ENCODE data around the gene OAF. TPM values are rescaled to one million over a fixed set of nuclear protein-coding genes. Genes with fewer than 3 reads are reported as not detected.

OAF gene
- total RNA-seq, 2 donors from 2014 or later = 44.1 to 82.6 TPM

- no peak for DNase-seq (ENCODE audit: low spot score)
- intact Hi-C loops (cut with DNase I) = loop anchor here (1.0 to 5.0 kb wide), 3 partner anchors 57 to 73 kb away; no protein-coding TSS in a partner anchor
Observed at GRCh38 chr11:120229451-120230424, 18.9 kb downstream of the OAF start.

- no peak for DNase-seq (ENCODE audit: low spot score)
- intact Hi-C loops (cut with DNase I) = loop anchor here in 1 of 2 donors (5.0 kb wide), 1 partner anchor 72 kb away; no protein-coding TSS in a partner anchor
Observed at GRCh38 chr11:120230433-120231071, 19.7 kb downstream of the OAF start.

GRCh38 chr11:120231963-120232362 is 21.1 kb downstream of the OAF start:
- no peak for DNase-seq (ENCODE audit: low spot score)
- intact Hi-C loops (cut with DNase I) = loop anchor here in 1 of 2 donors (5.0 kb wide), 1 partner anchor 70 kb away; no protein-coding TSS in a partner anchor

DNA sequence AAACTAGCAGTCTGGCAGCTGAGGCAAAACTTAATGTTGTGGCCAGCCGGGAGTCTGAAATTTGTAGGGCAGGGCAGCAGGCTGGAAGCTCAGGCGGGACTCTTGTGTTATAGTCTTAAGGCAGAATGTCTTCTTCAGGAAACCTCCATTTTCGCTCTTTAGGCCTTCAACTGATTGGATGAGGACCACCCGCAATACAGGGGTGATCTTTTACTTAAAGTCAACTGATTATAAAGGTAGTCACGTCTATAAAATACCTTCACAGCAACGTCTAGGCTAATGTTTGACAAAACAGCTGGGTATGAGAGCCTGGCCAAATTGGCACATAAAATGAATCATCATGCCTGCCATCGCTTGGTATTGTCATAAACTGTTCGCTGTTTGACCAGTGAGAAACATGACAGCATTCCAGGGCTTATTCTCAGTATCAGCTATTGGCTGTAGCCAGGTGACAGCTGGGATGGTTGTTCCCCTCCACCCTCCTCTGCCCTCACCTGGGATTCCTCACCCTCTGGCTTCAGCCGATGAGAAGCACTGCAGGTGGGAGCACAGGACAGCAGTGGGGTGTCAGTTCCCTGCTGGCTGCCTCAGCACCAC is 22.5 kb downstream of the OAF start:
- no peak for DNase-seq (ENCODE audit: low spot score)
- intact Hi-C loops (cut with DNase I) = loop anchor here in 1 of 2 donors (5.0 kb wide), 1 partner anchor 69 kb away; no protein-coding TSS in a partner anchor

GRCh38 chr11:120235024-120235628 is 24.3 kb downstream of the OAF start:
- no peak for DNase-seq (ENCODE audit: low spot score)
- intact Hi-C loops (cut with DNase I) = loop anchor here in 1 of 2 donors (5.0 kb wide), 1 partner anchor 62 kb away; no protein-coding TSS in a partner anchor

- DNase-seq (ENCODE audit: low spot score) = no peak
- intact Hi-C loops (cut with DNase I) = loop anchor here in 1 of 2 donors (5.0 kb wide), 1 partner anchor 61 kb away; no protein-coding TSS in a partner anchor
Observed at GRCh38 chr11:120236169-120237107, 25.6 kb downstream of the OAF start.

DNA sequence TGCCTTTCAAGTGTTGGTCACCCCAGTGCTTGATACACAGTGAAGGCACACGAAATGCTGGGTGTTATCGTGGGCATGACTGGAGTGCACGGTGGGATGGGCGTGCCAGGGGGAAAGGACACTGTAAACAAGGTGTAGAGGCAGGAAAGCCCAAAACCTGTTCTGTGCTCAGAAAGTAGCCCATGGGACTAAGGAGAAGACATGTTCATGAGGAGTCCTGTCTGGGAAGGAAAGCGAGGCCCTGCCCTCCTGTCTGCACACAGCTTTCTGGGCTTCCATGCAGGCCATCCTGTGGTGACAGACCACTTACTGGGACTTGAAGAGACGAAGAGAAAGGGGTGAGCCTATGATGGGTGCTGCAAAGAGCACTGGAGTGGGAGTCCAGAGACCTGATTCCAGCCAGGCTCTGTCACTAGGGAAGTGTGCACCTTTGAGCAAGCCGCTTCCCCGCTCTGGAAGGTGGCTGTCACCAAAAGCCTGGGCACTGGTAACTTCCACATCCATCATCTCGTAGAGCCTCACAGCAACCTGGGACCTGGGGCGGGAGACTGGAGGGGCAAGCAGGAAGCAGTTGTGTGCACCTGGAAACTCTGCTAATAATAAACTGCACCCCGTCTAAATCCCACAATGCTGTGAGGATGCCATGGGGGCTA is 28.3 kb downstream of the OAF start:
- intact Hi-C loops (cut with DNase I) = loop anchor here in 1 of 2 donors (5.0 kb wide), 1 partner anchor 58 kb away; no protein-coding TSS in a partner anchor
- no peak for DNase-seq (ENCODE audit: low spot score)

- no peak for DNase-seq (ENCODE audit: low spot score)
- intact Hi-C loops (cut with DNase I) = loop anchor here in 1 of 2 donors (5.0 kb wide), 2 partner anchors 57 to 1048 kb away; no protein-coding TSS in a partner anchor
Observed at GRCh38 chr11:120239713-120240640, 29.1 kb downstream of the OAF start, which contains the start of gene POU2F3. Gene POU2F3 (plus strand): TSS chr11:120240140. CDS start chr11:120240344, 204 bp downstream.

GRCh38 chr11:120240866-120241265 is 30.0 kb downstream of the OAF start:
- DNase-seq (ENCODE audit: low spot score) = no peak
- intact Hi-C loops (cut with DNase I) = loop anchor here in 1 of 2 donors (5.0 kb wide), 1 partner anchor 1049 kb away; no protein-coding TSS in a partner anchor

DNA sequence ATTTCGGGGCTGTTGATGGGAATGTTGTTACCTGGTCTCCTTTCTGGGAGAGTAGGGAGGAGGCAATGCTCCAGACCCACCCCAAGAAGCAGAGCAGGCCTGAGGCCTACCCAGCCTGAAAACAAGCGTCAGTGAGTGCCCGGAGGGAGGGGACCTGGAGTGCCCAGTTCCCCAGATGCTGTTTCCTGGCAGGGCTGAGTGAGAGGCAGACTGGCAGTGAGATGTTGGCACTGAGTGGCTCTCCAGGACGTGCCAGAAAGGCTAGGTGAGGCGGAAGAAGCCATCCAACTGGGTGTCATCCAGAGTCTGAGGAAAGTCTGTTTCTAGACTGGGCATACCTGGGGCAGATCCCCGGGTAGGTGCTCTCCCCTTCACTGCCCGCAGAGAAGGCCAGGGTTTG is 30.4 kb downstream of the OAF start:
- intact Hi-C loops (cut with DNase I) = loop anchor here in 1 of 2 donors (5.0 kb wide), 1 partner anchor 1049 kb away; no protein-coding TSS in a partner anchor
- no peak for DNase-seq (ENCODE audit: low spot score)

- intact Hi-C loops (cut with DNase I) = loop anchor here in 1 of 2 donors (5.0 kb wide), 1 partner anchor 1051 kb away; no protein-coding TSS in a partner anchor
- DNase-seq (ENCODE audit: low spot score) = no peak
Observed at GRCh38 chr11:120243221-120243620, 32.4 kb downstream of the OAF start.

- no peak for DNase-seq (ENCODE audit: low spot score)
- intact Hi-C loops (cut with DNase I) = loop anchor here in 1 of 2 donors (5.0 kb wide), 1 partner anchor 1052 kb away; no protein-coding TSS in a partner anchor
Observed at GRCh38 chr11:120244476-120245365, 33.9 kb downstream of the OAF start.

DNA sequence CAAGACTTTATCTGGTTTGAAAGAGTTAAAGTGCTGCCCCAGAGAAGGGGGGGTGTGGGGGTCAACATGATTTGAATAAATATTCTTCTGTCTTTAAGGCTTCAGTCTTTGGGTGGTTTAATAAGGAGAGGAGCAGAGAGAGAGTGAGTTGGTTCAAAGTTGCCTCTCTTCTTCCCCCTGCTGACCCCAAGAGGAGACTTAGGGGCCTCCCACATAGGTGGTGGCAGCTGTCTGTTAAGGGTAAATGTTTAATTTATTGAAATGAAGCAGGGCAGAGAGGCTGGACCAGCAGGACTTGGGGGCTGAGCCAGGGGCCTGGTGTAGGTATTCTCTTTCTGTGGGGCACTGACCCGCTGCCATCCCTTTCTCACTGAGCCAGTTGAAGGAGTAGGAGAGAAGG is 34.6 kb downstream of the OAF start:
- intact Hi-C loops (cut with DNase I) = no loop called here
- DNase-seq (ENCODE audit: low spot score) = no peak

DNA sequence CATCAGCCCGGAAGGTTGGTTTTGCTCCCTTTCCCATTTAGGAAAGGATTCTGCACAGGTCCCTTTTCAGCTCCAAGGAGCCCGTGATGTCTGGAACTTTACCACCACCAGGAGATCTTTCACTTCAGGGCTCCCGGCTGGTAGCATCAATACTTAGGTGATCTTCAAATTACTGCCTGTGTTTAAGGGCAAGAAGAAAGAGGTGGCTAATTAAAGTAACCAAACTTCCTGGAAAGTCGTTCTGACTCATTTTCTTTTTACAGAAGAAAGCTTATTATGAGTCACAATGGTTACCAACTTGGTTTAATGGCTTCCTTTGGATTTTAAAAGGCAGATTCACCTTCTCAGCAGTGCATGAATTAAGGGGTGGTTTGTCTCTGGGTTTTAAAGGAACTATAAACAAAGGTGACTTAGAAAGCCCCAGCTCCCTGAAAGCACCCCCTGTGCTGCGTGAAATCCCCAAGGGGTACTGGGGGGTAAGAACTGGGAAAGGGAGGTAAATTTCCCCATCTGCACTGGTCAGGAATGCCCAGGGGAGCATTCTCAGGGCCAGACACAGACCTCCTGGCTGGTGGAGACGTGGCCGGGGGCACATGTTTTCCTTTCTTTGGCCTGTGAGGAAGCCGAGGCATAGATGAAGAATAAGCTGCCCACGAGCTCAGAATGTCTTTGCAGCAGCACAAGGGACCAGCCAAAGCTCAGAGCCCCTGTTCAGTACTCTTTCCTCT is 37.9 kb downstream of the OAF start:
- intact Hi-C loops (cut with DNase I) = no loop called here

More for the DNA sequence above, 37.9 kb downstream of the OAF start:
- peak; percentile 38 for DNase-seq (ENCODE audit: low spot score)

All from posterior vena cava (tissue), 2 donors.